ENCODE data around the gene PITX1. TPM values are rescaled to one million over a fixed set of nuclear protein-coding genes. Genes with fewer than 3 reads are reported as not detected.

Gene PITX1
- total and polyA plus RNA-seq, 2 of the 13 experiments (the other 11 are each of a cell fraction or from before 2014, with no cell fraction given) = 11.7 to 20.2 TPM

DNA sequence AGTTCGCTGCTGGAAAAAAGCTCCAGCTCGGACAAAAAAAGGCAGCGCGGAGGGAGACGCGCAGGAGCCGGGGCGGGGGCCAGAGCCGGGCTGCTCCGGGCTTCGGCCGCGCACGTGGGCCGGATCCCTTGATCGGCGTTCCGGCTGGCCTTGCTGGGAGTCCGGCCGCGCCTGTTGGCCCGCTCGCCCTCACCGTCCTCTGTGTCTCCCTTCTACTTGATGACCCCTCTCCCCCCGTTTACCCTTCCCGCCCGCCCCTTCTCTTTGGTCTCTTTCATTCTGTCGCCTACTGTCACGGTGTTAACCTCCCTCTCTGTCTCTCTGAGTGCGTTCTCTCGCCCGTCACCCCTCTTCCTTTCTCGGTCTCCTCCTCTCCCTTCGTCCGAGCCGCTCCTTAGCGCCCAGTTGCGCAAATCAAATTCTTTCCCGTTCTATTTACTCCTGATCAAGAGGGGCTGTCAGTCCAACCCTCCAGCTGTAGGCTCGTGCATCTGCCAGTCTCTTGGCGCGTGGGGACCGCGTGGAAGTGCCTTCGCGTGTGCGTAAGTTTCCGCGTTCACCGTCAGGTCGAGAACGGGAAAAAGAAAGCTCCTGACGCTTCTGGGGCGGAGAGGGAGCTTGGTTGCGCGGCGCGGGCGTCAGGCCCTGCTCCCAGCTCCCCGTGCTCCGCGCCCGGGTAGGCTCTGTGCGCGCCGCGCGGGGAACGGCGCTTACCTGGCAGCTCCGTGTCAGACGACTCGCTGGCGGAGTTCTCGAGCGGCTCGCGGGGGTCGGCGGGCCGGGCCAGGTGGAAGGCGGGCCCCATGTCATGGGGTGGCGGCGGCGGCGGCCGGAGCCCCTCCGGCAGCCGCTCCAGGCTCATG lies 798 bp downstream of the PITX1 start (continued):
- TF ChIP-seq, protein P1, sequence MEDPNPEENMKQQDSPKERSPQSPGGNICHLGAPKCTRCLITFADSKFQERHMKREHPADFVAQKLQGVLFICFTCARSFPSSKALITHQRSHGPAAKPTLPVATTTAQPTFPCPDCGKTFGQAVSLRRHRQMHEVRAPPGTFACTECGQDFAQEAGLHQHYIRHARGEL (CRISPR knock-in tag; IDR thresholded peaks at IDR 0.05) = no peak
- no peak for TF ChIP-seq CBFB (CRISPR knock-in tag; IDR thresholded peaks at IDR 0.05)
- TF ChIP-seq NCOA2 (CRISPR knock-in tag; IDR thresholded peaks at IDR 0.05) = 0 out of 2 replicates have a peak, but pooled peaks have one; percentile 10
- peak; percentile 43; the same call in 1 of the 2 replicates for TF ChIP-seq ZNF768 (CRISPR knock-in tag; IDR thresholded peaks at IDR 0.05)
- no peak for TF ChIP-seq ELF3 (CRISPR knock-in tag; IDR thresholded peaks at IDR 0.05)
- TF ChIP-seq MED1 (CRISPR knock-in tag; IDR thresholded peaks at IDR 0.05) = no peak
- no peak for TF ChIP-seq NPAS2 (CRISPR knock-in tag; IDR thresholded peaks at IDR 0.05; ENCODE audit: borderline replicate concordance)
- 0 out of 2 replicates have a peak, but pooled peaks have one; percentile 72 for TF ChIP-seq SIN3A (IDR thresholded peaks at IDR 0.05; ENCODE audit: borderline replicate concordance, low read depth, low read length)
- TF ChIP-seq HNRNPLL (IDR thresholded peaks at IDR 0.05; ENCODE audit: low read depth, low read length, poor library complexity, severe bottlenecking) = peak; percentile 73
- no peak for TF ChIP-seq ZNF781 (CRISPR knock-in tag; IDR thresholded peaks at IDR 0.05; ENCODE audit: borderline replicate concordance, not compliant biosample characterization)
- TF ChIP-seq HDAC2 (CRISPR knock-in tag; IDR thresholded peaks at IDR 0.05) = 0 out of 2 replicates have a peak, but pooled peaks have one; percentile 8
- no peak for TF ChIP-seq NR2F6 (IDR thresholded peaks at IDR 0.05)
- TF ChIP-seq NR2F6 (CRISPR knock-in tag; IDR thresholded peaks at IDR 0.05) = no peak
- peak; percentile 30; the same call in 1 of the 2 replicates for TF ChIP-seq DMAP1 (CRISPR knock-in tag; IDR thresholded peaks at IDR 0.05)
- no peak for TF ChIP-seq MIXL1 (CRISPR knock-in tag; IDR thresholded peaks at IDR 0.05)
- TF ChIP-seq YEATS4 (CRISPR knock-in tag; IDR thresholded peaks at IDR 0.05; ENCODE audit: borderline replicate concordance) = 0 out of 2 replicates have a peak, but pooled peaks have one; percentile 14
- TF ChIP-seq GABPA (IDR thresholded peaks at IDR 0.05; ENCODE audit: low read depth, low read length) = no peak
- no peak for TF ChIP-seq GABPA (CRISPR knock-in tag; IDR thresholded peaks at IDR 0.05; ENCODE audit: low read depth)
- TF ChIP-seq PITX1 (CRISPR knock-in tag; IDR thresholded peaks at IDR 0.05) = no peak
- TF ChIP-seq FOXK1 (CRISPR knock-in tag; IDR thresholded peaks at IDR 0.05; ENCODE audit: borderline replicate concordance, low read depth) = no peak
- TF ChIP-seq SMAD1 (CRISPR knock-in tag; IDR thresholded peaks at IDR 0.05; ENCODE audit: borderline replicate concordance, low read depth) = no peak
- no peak; the same call in 1 of the 2 replicates for TF ChIP-seq SALL1 (CRISPR knock-in tag; IDR thresholded peaks at IDR 0.05)
- no peak for TF ChIP-seq ZBTB21 (CRISPR knock-in tag; IDR thresholded peaks at IDR 0.05)
- TF ChIP-seq POGZ (CRISPR knock-in tag; IDR thresholded peaks at IDR 0.05) = no peak
- 0 out of 2 replicates have a peak, but pooled peaks have one; percentile 42 for TF ChIP-seq MEIS2 (CRISPR knock-in tag; IDR thresholded peaks at IDR 0.05)
- TF ChIP-seq, protein P2, sequence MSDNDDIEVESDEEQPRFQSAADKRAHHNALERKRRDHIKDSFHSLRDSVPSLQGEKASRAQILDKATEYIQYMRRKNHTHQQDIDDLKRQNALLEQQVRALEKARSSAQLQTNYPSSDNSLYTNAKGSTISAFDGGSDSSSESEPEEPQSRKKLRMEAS (IDR thresholded peaks at IDR 0.05) = peak; percentile 66
- 0 out of 2 replicates have a peak, but pooled peaks have one; percentile 50 for TF ChIP-seq PHF20 (CRISPR knock-in tag; IDR thresholded peaks at IDR 0.05)
- TF ChIP-seq, protein P3, sequence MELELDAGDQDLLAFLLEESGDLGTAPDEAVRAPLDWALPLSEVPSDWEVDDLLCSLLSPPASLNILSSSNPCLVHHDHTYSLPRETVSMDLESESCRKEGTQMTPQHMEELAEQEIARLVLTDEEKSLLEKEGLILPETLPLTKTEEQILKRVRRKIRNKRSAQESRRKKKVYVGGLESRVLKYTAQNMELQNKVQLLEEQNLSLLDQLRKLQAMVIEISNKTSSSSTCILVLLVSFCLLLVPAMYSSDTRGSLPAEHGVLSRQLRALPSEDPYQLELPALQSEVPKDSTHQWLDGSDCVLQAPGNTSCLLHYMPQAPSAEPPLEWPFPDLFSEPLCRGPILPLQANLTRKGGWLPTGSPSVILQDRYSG (CRISPR knock-in tag; IDR thresholded peaks at IDR 0.05) = no peak
- 0 out of 2 replicates have a peak, but pooled peaks have one; percentile 28 for TF ChIP-seq ZNF83 (CRISPR knock-in tag; IDR thresholded peaks at IDR 0.05; ENCODE audit: borderline replicate concordance)
- TF ChIP-seq CEBPB (IDR thresholded peaks at IDR 0.05; ENCODE audit: borderline replicate concordance, low read depth, low read length) = peak; percentile 36; the same call in 1 of the 2 replicates
- TF ChIP-seq ZNF501 (CRISPR knock-in tag; IDR thresholded peaks at IDR 0.05) = peak; percentile 38; the same call in 1 of the 2 replicates
- 0 out of 2 replicates have a peak, but pooled peaks have one; percentile 39 for TF ChIP-seq KDM2A (CRISPR knock-in tag; IDR thresholded peaks at IDR 0.05; ENCODE audit: borderline replicate concordance, low read depth)
- no peak for TF ChIP-seq AHR (CRISPR knock-in tag; IDR thresholded peaks at IDR 0.05)
